ENCODE measurements around the gene E2F7. TPM values are rescaled to one million over a fixed set of nuclear protein-coding genes. Genes with fewer than 3 reads are reported as not detected.

E2F7 gene
- total RNA-seq, 1 experiment from 2014 or later = 19.5 TPM

- TF ChIP-seq ZBTB33 (IDR thresholded peaks at IDR 0.05; ENCODE audit: extremely low read depth, insufficient replicate concordance, low read length) (no peak), EZH2 (IDR thresholded peaks at IDR 0.05) (no peak)
Measured at GRCh38 chr12:77040231-77040630, 25.1 kb downstream of the E2F7 start (continued).

- BruUV-seq (replicated peaks) = no TSS peak
- H3K9me3 ChIP-seq (ENCODE audit: control insufficient read depth in 1 of 2, insufficient read depth in 1 of 2, low read depth in 1 of 2, low read length in 2 of 2) = no peaks in the 10 kb centered on the region
- POLR2A ChIA-PET = no interaction called here
- RAD21 ChIA-PET (ENCODE audit: low non-redundant PET in 1 of 2, low total read pairs in 2 of 2, uncharacterized antibody in 2 of 2, unreplicated experiment in 2 of 2) = no interaction called here
- H3K9ac ChIP-seq (ENCODE audit: low read length) = no peak overlapping the region
- H3K36me3 ChIP-seq (ENCODE audit: control insufficient read depth in 1 of 2, insufficient read depth in 2 of 2, low read length in 2 of 2) = peaks cover 7 to 51% of the 10 kb centered on the region in 2 experiments; a peak in 3 of 4 replicates
- no peak overlapping the region for H3K4me2 ChIP-seq (ENCODE audit: low read length)
- no peaks in the 10 kb centered on the region for H3K9me2 ChIP-seq (ENCODE audit: insufficient read depth)
- no peak for TF ChIP-seq RAD21 (IDR thresholded peaks at IDR 0.05; ENCODE audit: low read depth)
- TF ChIP-seq CEBPB (IDR thresholded peaks at IDR 0.05; ENCODE audit: low read depth) = no peak
- TF ChIP-seq ZNF274 (IDR thresholded peaks at IDR 0.05; ENCODE audit: low read depth, low read length) = no peak
- TF ChIP-seq MAX (IDR thresholded peaks at IDR 0.05) = no peak
- TF ChIP-seq ZBTB33 (IDR thresholded peaks at IDR 0.05; ENCODE audit: extremely low read depth, insufficient replicate concordance, low read length) = no peak
- no peak for TF ChIP-seq POLR2AphosphoS5 (IDR thresholded peaks at IDR 0.05; ENCODE audit: low read depth, low read length)
- no peak for TF ChIP-seq SP1 (IDR thresholded peaks at IDR 0.05; ENCODE audit: low read depth)
- TF ChIP-seq JUND (IDR thresholded peaks at IDR 0.05) = no peak
- no peak for TF ChIP-seq YY1 (IDR thresholded peaks at IDR 0.05; ENCODE audit: extremely low read depth, insufficient replicate concordance, low read depth, low read length)
- no peak for TF ChIP-seq TCF7L2 (IDR thresholded peaks at IDR 0.05; ENCODE audit: borderline replicate concordance, extremely low read depth, insufficient read depth, insufficient read length)
- no peak overlapping the region for H3K27ac ChIP-seq (ENCODE audit: low read depth, low read length)
- CTCF ChIA-PET = interaction anchor here (0.9 kb wide), 1 partner anchor 24 kb away, joined by 3 read pairs; no protein-coding TSS in a partner anchor
- no peak for DNase-seq (ENCODE audit: low read depth, low spot score)
- H3K27me3 ChIP-seq (ENCODE audit: insufficient read depth, low read length) = no peaks in the 10 kb centered on the region
- no peak overlapping the region for H3K4me3 ChIP-seq (replicated peaks in 1 of 2; ENCODE audit: low read depth in 1 of 2, low read length in 2 of 2)
- peaks cover 5% of the 10 kb centered on the region; the same call in 1 of the 2 replicates for H3K79me2 ChIP-seq (ENCODE audit: insufficient read depth, low read length)
- intact Hi-C loops (cut with micrococcal nuclease) = no loop called here
- H3K4me1 ChIP-seq (ENCODE audit: control insufficient read depth in 1 of 2, insufficient read depth in 2 of 2, low read length in 2 of 2) = peaks cover 0 to 15% of the 10 kb centered on the region in 2 experiments; a peak in 2 of 4 replicates
- ATAC-seq = no peak
- H2AFZ ChIP-seq (ENCODE audit: low read depth, low read length, poor library complexity, severe bottlenecking) = no peak overlapping the region
- H4K20me1 ChIP-seq (ENCODE audit: insufficient read depth) = no peaks in the 10 kb centered on the region
Measured at GRCh38 chr12:77035226-77035625, 30.1 kb downstream of the E2F7 start.
